GM12878 (cell line): Measurements from ENCODE around the gene FAM78A. TPM values are rescaled to one million over a fixed set of nuclear protein-coding genes. Genes with fewer than 3 reads are reported as not detected.

Source experiments
- ATAC-seq: fragments of 200-7000 bp; cut with Tn5 transposase; 3 replicates; pipeline ENCODE4 v1.9.1; 2020; ENCODE audit warnings: mild to moderate bottlenecking, moderate library complexity
- BruUV-seq: library from RNA; stranded (reverse); fragments of 400-500 nt; replicated peaks from 2 replicates; lab custom pipeline; 2021; lab: Mats Ljungman, UMichigan
- CTCF ChIA-PET: fragments of 300-600 bp; sonication (Branson Sonifier 250); formaldehyde crosslinking; extraction: SDS; loops from one replicate; lab custom pipeline; 2021; ENCODE audit warnings: inconsistent platforms; lab: Yijun Ruan, JAX
- POLR2A ChIA-PET: fragments of 350-600 bp; formaldehyde crosslinking; extraction: SDS; loops from one replicate; lab custom pipeline; 2021; ENCODE audit warnings: inconsistent platforms; lab: Charles Lee
- RAD21 ChIA-PET: fragments of 300-600 bp; sonication (Branson Sonifier 250); formaldehyde crosslinking; loops from one replicate; lab custom pipeline; 2023; ENCODE audit warnings: antibody characterized with exemption; ENCODE audit not compliant: unreplicated experiment; lab: Charles Lee
- SMC1A ChIA-PET: fragments of 300-600 bp; sonication (Branson Sonifier 250); formaldehyde crosslinking; loops from one replicate; lab custom pipeline; 2023; ENCODE audit not compliant: unreplicated experiment, uncharacterized antibody; lab: Charles Lee
- DNase-seq: peaks from one replicate; pipeline ENCODE4 v3.0.0-alpha.2; 2011; ENCODE audit warnings: low read depth, low spot score
- FAIRE-seq: peaks from 3 replicates; lab custom pipeline; 2011; peaks lifted over from hg19 to GRCh38; lab: Jason Lieb, UNC
- H2AFZ ChIP-seq: 2 replicates; pipeline ENCODE4 v1.6.0; 2011; ENCODE audit warnings: low read depth, low read length, control low read depth; ENCODE audit not compliant: control insufficient read depth
- H3K27ac ChIP-seq: 2 replicates; pipeline ENCODE4 v1.5.1; 2011; ENCODE audit warnings: control low read depth; ENCODE audit not compliant: control insufficient read depth, insufficient read depth
- H3K27me3 ChIP-seq, 2 experiments: replicated peaks in 1 of 2; 2 replicates each; pipeline versions ENCODE4 v1.6.0 to v1.6.1; 2011; ENCODE audit warnings: low read length in 1 of 2; ENCODE audit not compliant: control insufficient read depth in 2 of 2, insufficient read depth in 2 of 2
- H3K36me3 ChIP-seq, 2 experiments: 2 replicates each; pipeline ENCODE4 v1.5.1; 2011; ENCODE audit warnings: low read length in 1 of 2; ENCODE audit not compliant: control insufficient read depth in 2 of 2, insufficient read depth in 2 of 2
- H3K4me1 ChIP-seq: 2 replicates; pipeline ENCODE4 v1.6.1; 2011; ENCODE audit warnings: mild to moderate bottlenecking, low read length, moderate library complexity, mixed read lengths; ENCODE audit not compliant: control insufficient read depth, insufficient read depth
- H3K4me2 ChIP-seq: 2 replicates; pipeline ENCODE4 v1.6.0; 2011; ENCODE audit warnings: control low read depth; ENCODE audit not compliant: control insufficient read depth, insufficient read depth
- H3K4me3 ChIP-seq: fragments of 200-600 bp; sonication (generic); 2 replicates; pipeline ENCODE4 v1.5.1; 2016
- H3K79me2 ChIP-seq: 2 replicates; pipeline ENCODE4 v1.6.0; 2011; ENCODE audit warnings: low read length; ENCODE audit not compliant: control insufficient read depth, insufficient read depth
- H3K9ac ChIP-seq: 2 replicates; pipeline ENCODE4 v1.8.0; 2011; ENCODE audit warnings: low read length, control low read depth, mixed read lengths; ENCODE audit not compliant: control insufficient read depth, insufficient read depth
- H3K9me3 ChIP-seq: replicated peaks from 3 replicates; pipeline ENCODE4 v1.5.1; 2011; ENCODE audit warnings: mild to moderate bottlenecking, low read length; ENCODE audit not compliant: control insufficient read depth, insufficient read depth
- H4K20me1 ChIP-seq: 2 replicates; pipeline ENCODE4 v1.6.0; 2011; ENCODE audit not compliant: control insufficient read depth, insufficient read depth
- CEBPB ChIP-seq, 2 experiments: fragments of 150-350 bp in 1 of 2; IDR thresholded peaks; 2 replicates each; pipeline ENCODE4 v1.6.1; 2012 to 2014; ENCODE audit warnings: low read depth in 2 of 2, low read length in 2 of 2, borderline replicate concordance in 1 of 2, inconsistent platforms in 1 of 2
- SREBF1 ChIP-seq: IDR thresholded peaks from 2 replicates; pipeline ENCODE4 v1.6.1; 2012; ENCODE audit warnings: mild to moderate bottlenecking, low read length
- ZNF24 ChIP-seq: fragments of 450-650 bp; IDR thresholded peaks from 2 replicates; pipeline ENCODE4 v1.6.1; 2017; ENCODE audit warnings: antibody characterized with exemption, mild to moderate bottlenecking
- ZNF622 ChIP-seq: fragments of 450-650 bp; IDR thresholded peaks from 2 replicates; pipeline ENCODE4 v1.6.1; 2017; ENCODE audit warnings: mild to moderate bottlenecking, inconsistent platforms
- WGBS: methylation state at CpG from one replicate; pipeline ENCODE4 v1.1.6; 2016; ENCODE audit warnings: low lambda C conversion rate; ENCODE audit not compliant: insufficient replicate concordance, insufficient coverage; ENCODE audit errors: missing lambda C conversion rate; 5-methylcytosine and 5-hydroxymethylcytosine counted together
- in situ Hi-C: fragments of 300-500 bp; cut with MboI; formaldehyde crosslinking; loops from 9 replicates; pipeline ENCODE4 v1.14.3; 2018; ENCODE audit warnings: mixed read lengths
- intact Hi-C: fragments of 100-400 bp; cut with micrococcal nuclease; formaldehyde crosslinking; loops from one replicate; pipeline ENCODE4 v1.14.2; 2022; ENCODE audit not compliant: unreplicated experiment
- polyA plus RNA-seq, 11 experiments: library from polyadenylated mRNA; depleted of rRNA in 4 of 11; unstranded in 6 of 11; stranded (reverse) in 5 of 11; fragments of >200 nt; fragmentation: Nextera tagmentation in 4 of 11; fragmentation: Illumina TruSeq in 1 of 11; extraction: Ambion mirVana in 4 of 11; extraction: Trizol in 1 of 11; gene quantifications; 1 replicate in 1 of 11; 2 replicates in 10 of 11; pipeline versions ENCODE4 v1.2.1 to v1.2.3, GENCODE V29; 2011 to 2016; ENCODE audit warnings: inconsistent platforms in 2 of 11, missing spikeins in 2 of 11, low read depth in 1 of 11
- total RNA-seq, 4 experiments: library from RNA; depleted of rRNA in 3 of 4; stranded (reverse); fragments of >200 nt in 3 of 4; fragmentation: Illumina TruSeq in 1 of 4; extraction: Trizol in 1 of 4; gene quantifications; 2 replicates each; pipeline versions ENCODE4 v1.2.1 to v1.2.3, GENCODE V29; 2013 to 2021
- TF ChIP-seq, protein P1 (sequence below): fragments of 450-650 bp; IDR thresholded peaks from 2 replicates; pipeline ENCODE4 v1.6.1; 2017; ENCODE audit warnings: mild to moderate bottlenecking, moderate library complexity
- TF ChIP-seq, protein P2 (sequence below): IDR thresholded peaks from 2 replicates; pipeline ENCODE4 v1.6.1; 2012; ENCODE audit warnings: low read depth, low read length, improper control_type of control experiment

The FAM78A gene
- total and polyA plus RNA-seq, 10 of the 15 experiments (the other 5 are each of a cell fraction or from before 2014, with no cell fraction given) = 0.18 to 32.5 (median 12.2) TPM

DNA sequence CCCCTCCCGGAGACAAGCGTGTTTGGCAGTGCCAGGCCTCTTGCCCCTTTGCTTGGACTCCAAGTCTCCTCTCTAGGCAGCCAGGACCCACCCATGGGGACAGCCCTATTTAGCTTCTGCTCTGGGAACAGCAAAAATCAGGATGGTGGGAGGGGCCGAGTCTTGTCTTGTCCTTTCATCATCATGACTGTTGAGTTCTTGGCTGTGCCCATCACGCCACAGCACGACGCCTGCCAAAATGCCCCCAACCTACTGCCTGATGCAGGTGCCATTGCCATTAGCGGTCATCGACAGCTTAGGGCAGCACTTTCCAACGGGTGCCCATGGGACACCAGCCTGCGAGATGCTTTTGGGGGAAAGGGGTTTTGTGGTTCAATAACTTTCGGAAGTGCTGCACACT lies 32.1 kb upstream of the FAM78A start (continued):
- TF ChIP-seq, protein P1, sequence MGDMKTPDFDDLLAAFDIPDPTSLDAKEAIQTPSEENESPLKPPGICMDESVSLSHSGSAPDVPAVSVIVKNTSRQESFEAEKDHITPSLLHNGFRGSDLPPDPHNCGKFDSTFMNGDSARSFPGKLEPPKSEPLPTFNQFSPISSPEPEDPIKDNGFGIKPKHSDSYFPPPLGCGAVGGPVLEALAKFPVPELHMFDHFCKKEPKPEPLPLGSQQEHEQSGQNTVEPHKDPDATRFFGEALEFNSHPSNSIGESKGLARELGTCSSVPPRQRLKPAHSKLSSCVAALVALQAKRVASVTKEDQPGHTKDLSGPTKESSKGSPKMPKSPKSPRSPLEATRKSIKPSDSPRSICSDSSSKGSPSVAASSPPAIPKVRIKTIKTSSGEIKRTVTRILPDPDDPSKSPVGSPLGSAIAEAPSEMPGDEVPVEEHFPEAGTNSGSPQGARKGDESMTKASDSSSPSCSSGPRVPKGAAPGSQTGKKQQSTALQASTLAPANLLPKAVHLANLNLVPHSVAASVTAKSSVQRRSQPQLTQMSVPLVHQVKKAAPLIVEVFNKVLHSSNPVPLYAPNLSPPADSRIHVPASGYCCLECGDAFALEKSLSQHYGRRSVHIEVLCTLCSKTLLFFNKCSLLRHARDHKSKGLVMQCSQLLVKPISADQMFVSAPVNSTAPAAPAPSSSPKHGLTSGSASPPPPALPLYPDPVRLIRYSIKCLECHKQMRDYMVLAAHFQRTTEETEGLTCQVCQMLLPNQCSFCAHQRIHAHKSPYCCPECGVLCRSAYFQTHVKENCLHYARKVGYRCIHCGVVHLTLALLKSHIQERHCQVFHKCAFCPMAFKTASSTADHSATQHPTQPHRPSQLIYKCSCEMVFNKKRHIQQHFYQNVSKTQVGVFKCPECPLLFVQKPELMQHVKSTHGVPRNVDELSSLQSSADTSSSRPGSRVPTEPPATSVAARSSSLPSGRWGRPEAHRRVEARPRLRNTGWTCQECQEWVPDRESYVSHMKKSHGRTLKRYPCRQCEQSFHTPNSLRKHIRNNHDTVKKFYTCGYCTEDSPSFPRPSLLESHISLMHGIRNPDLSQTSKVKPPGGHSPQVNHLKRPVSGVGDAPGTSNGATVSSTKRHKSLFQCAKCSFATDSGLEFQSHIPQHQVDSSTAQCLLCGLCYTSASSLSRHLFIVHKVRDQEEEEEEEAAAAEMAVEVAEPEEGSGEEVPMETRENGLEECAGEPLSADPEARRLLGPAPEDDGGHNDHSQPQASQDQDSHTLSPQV = no peak
- no peak for TF ChIP-seq ZNF24

DNA sequence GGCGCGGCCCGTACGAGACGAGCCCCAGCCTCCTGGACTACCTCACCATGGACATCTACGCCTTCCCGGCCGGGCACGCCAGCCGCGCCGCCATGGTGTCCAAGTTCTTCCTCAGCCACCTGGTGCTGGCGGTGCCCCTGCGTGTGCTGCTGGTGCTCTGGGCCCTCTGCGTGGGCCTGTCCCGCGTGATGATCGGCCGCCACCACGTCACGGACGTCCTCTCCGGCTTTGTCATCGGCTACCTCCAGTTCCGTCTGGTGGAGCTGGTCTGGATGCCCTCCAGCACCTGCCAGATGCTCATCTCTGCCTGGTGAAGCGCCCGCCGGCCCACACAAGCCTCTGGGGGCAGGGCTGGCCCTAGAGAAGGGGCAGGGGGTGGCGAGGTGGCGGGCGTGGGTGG lies 31.7 kb upstream of the FAM78A start:
- no peak for ATAC-seq
- H3K36me3 ChIP-seq = no peaks in the 10 kb centered on the region
- no peaks in the 10 kb centered on the region for H3K27me3 ChIP-seq
- ChIA-PET RAD21 (no interaction called here), CTCF (no interaction called here), SMC1A (no interaction called here), POLR2A (interaction anchor here (0.6 kb wide), 1 partner anchor 359 kb away, joined by 4 read pairs; no protein-coding TSS in a partner anchor)
- in situ Hi-C loops (no loop called here), intact Hi-C loops (no loop called here)
- FAIRE-seq = no peak
- no peaks in the 10 kb centered on the region for H3K79me2 ChIP-seq
- DNase-seq = no peak
- H4K20me1 ChIP-seq = no peaks in the 10 kb centered on the region
- H3K4me1 ChIP-seq = no peaks in the 10 kb centered on the region
- H2AFZ ChIP-seq = no peak overlapping the region
- no peak overlapping the region for H3K4me2 ChIP-seq
- TF ChIP-seq CEBPB (IDR thresholded peaks at IDR 0.05; ENCODE audit: borderline replicate concordance in 1 of 2, low read depth in 2 of 2, low read length in 2 of 2) (no peak), SREBF1 (no peak), ZNF622 (no peak)
- TF ChIP-seq, protein P2, sequence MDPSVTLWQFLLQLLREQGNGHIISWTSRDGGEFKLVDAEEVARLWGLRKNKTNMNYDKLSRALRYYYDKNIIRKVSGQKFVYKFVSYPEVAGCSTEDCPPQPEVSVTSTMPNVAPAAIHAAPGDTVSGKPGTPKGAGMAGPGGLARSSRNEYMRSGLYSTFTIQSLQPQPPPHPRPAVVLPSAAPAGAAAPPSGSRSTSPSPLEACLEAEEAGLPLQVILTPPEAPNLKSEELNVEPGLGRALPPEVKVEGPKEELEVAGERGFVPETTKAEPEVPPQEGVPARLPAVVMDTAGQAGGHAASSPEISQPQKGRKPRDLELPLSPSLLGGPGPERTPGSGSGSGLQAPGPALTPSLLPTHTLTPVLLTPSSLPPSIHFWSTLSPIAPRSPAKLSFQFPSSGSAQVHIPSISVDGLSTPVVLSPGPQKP = no peak
- no peak overlapping the region for H3K27ac ChIP-seq
- H3K4me3 ChIP-seq = no peak overlapping the region
- 63% methylated on average over 31 of the region's 31 CpGs for WGBS
- no peaks in the 10 kb centered on the region for H3K9me3 ChIP-seq
- no TSS peak for BruUV-seq
- H3K9ac ChIP-seq = no peak overlapping the region
